GM21786 (cell line): ENCODE results near the gene CDYL2.

Experiments used
- ATAC-seq: cut with Tn5 transposase; IDR thresholded peaks from one replicate; pipeline ENCODE4 v1.9.1; 2021; ENCODE audit not compliant: unreplicated experiment

Gene CDYL2

DNA sequence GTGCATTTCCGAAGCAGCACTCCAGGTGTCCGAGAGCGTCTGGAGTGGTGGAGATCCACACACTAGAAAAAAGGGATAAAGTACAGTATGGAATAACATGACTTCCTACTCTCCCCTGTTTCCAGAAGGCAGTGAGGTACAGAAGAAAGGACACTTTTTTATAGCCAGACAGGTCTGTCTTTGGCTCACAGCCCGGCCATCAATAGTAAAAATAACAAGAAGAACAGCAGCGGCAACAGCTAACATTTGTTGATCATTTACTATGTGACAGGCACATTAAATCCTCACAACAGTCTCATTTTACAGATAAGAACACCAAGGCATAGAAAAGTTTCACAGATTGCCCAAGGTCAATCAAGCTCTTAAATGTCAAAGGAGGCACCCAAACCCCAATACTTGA, 247.4 kb downstream of the CDYL2 start:
- no peak for ATAC-seq

- no peak for ATAC-seq
These were observed 247.9 kb downstream of the CDYL2 start for GRCh38 chr16:80556481-80556880.

- no peak for ATAC-seq
These were observed 250.4 kb downstream of the CDYL2 start for GRCh38 chr16:80554033-80554432.

GRCh38 chr16:80552277-80552676, 252.1 kb downstream of the CDYL2 start:
- no peak for ATAC-seq
